ENCODE measurements around the gene CDK6. TPM values are rescaled to one million over a fixed set of nuclear protein-coding genes. Genes with fewer than 3 reads are reported as not detected.

CDK6 gene
- total and polyA plus RNA-seq, 2 experiments from 2014 or later: 7.4 to 23.7 TPM

DNA sequence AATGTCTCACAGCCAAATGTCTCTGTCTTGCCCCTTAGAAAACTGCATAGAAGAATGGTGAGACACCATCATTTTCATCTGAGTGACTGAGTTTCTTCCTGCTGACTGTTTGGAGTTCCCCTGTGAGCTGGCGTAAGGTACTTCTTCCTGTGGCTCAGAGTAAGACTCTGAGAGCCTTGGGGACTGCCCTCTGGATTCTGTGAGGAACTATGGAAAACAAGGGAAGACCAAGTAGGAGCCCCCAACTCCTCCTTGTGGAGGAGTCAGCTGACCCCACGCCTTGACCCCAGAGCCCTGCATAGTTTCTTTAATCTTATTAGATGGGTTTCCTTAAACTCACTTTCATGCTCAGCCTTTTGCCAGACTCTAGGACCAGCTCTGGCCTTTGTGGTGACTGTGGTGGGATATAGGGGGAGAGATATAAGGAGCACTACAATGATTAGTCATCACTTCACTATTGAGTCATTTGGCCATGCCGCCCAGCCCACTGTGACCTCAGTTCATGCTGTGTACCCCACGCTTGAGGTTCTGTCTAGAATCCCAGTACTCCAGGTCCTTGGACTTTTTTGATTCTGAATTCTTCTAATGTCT is 194.4 kb downstream of the CDK6 start:
- Mint-ChIP-seq H3K27ac (0 out of 2 replicates have a peak overlapping the region, but pooled peaks have one; percentile 13), H3K9me3 (no peaks in the 10 kb centered on the region), H3K36me3 (ENCODE audit: low read depth) (no peaks in the 10 kb centered on the region), H3K4me3 (no peak overlapping the region), H3K4me1 (peaks cover 6% of the 10 kb centered on the region; the same call in 1 of the 3 replicates), H3K27me3 (ENCODE audit: insufficient read depth, low read depth, poor library complexity) (peaks cover 6% of the 10 kb centered on the region)
- Histone ChIP-seq H3K4me2 (no peak overlapping the region), H2AFZ (no peak overlapping the region), H3K27me3 (ENCODE audit: insufficient read depth) (no peaks in the 10 kb centered on the region), H3K4me1 (ENCODE audit: insufficient read depth) (no peaks in the 10 kb centered on the region; the same call in 1 of the 2 replicates), H3K9me2 (ENCODE audit: insufficient read depth) (no peaks in the 10 kb centered on the region), H3F3A (replicated peaks; ENCODE audit: low read depth) (no peaks in the 10 kb centered on the region), H4K20me1 (replicated peaks; ENCODE audit: insufficient read depth) (0 out of 2 replicates have a peak, but pooled peaks cover 5% of the 10 kb centered on the region), H3K36me3 (ENCODE audit: insufficient read depth) (no peaks in the 10 kb centered on the region), H3K4me3 (no peak overlapping the region), H3K79me2 (replicated peaks; ENCODE audit: insufficient read depth) (no peaks in the 10 kb centered on the region), H3K27ac (ENCODE audit: low read depth) (no peak overlapping the region)
- no peak for TF ChIP-seq CREB1 (CRISPR knock-in tag; IDR thresholded peaks at IDR 0.05; ENCODE audit: low read depth)
- TF ChIP-seq POLR2AphosphoS5 (IDR thresholded peaks at IDR 0.05; ENCODE audit: low read depth): no peak
- TF ChIP-seq ZNF462 (CRISPR knock-in tag; IDR thresholded peaks at IDR 0.05): no peak
- ATAC-seq: no peak
- no peak for DNase-seq (ENCODE audit: low spot score)

DNA sequence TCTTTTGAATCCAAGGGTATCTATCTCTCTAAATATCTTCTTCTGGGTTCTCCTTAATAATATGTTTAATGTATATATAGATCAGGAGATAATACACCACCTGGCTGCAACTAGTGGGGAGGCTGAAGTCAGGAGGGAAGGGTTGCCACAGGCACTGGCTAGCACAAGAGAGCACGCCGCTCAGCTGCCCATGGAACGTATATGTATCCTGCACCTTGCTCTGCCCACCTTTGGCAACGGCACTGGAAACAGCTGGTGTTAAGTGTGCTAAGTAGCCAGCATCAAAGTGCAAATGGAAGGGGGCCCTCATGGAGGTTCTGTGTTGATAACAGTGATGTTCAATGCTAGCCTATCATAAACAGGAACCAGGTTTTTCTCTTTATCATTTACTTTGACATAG is 196.4 kb downstream of the CDK6 start:
- ATAC-seq: no peak
- no peaks in the 10 kb centered on the region for H3F3A ChIP-seq (replicated peaks; ENCODE audit: low read depth)
- H4K20me1 ChIP-seq (replicated peaks; ENCODE audit: insufficient read depth): 0 out of 2 replicates have a peak, but pooled peaks cover 5% of the 10 kb centered on the region
- Mint-ChIP-seq H3K4me3 (no peak overlapping the region), H3K36me3 (ENCODE audit: low read depth) (no peaks in the 10 kb centered on the region), H3K9me3 (no peaks in the 10 kb centered on the region), H3K27ac (no peak overlapping the region), H3K27me3 (ENCODE audit: insufficient read depth, low read depth, poor library complexity) (peaks cover 4% of the 10 kb centered on the region), H3K4me1 (peaks cover 7% of the 10 kb centered on the region)
- no peak overlapping the region for H3K4me2 ChIP-seq
- H3K9me2 ChIP-seq (ENCODE audit: insufficient read depth): no peaks in the 10 kb centered on the region
- DNase-seq (ENCODE audit: low spot score): no peak
- no peaks in the 10 kb centered on the region for H3K79me2 ChIP-seq (replicated peaks; ENCODE audit: insufficient read depth)
- TF ChIP-seq CTCF (conservative IDR thresholded peaks at IDR 0.05; ENCODE audit: low read depth in 2 of 2): no peak
- no peak for TF ChIP-seq JUNB (IDR thresholded peaks at IDR 0.05; ENCODE audit: unreplicated experiment)
- H3K27me3 ChIP-seq (ENCODE audit: insufficient read depth): no peaks in the 10 kb centered on the region
- H3K36me3 ChIP-seq (ENCODE audit: insufficient read depth): no peaks in the 10 kb centered on the region
- H2AFZ ChIP-seq: no peak overlapping the region
- no peak overlapping the region for H3K4me3 ChIP-seq
- no peak overlapping the region for H3K27ac ChIP-seq (ENCODE audit: low read depth)
- H3K4me1 ChIP-seq (ENCODE audit: insufficient read depth): peaks cover 4% of the 10 kb centered on the region
